GM18873 (cell line): ENCODE results near the gene CELF5.

Source experiments
- ATAC-seq: cut with Tn5 transposase; IDR thresholded peaks from one replicate; pipeline ENCODE4 v1.9.1; 2021; ENCODE audit warnings: mild to moderate bottlenecking, moderate library complexity, moderate number of reproducible peaks; ENCODE audit not compliant: unreplicated experiment, low FRiP score

Gene CELF5

DNA sequence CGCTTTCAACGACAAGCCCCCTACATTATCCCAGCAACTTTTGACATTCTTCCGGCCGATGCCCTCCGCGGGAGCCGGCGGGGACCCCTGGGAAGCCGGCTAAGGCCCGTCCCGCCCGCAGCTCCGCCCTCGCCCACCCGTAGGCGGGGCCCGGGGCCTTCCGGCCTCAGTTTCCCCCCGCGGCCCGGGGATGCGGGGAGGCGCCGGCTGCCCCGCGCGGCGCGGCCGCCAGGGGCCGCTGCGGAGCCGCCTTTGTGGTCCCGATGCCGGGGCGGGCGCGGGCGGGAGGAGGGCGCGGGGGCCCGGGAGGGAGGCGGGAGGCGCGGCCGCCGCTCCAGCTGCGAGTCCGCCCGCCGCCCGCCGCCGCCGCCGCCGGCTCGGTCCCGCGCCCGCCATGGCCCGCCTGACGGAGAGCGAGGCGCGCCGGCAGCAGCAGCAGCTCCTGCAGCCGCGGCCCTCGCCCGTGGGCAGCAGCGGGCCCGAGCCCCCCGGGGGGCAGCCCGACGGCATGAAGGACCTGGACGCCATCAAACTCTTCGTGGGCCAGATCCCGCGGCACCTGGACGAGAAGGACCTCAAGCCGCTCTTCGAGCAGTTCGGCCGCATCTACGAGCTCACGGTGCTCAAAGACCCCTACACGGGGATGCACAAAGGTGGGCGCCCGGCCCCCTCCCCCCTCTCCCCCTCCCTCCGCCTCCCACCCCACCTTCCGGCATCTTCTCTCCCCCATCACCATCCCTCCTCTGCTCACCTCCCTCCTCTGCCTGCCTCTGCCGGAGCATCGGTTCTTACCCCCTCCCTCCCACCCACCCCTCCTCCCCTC, at the start of gene CELF5:
CELF5 (plus strand) TSS at position 316 of the 823 bp plus-strand sequence; CDS start at position 395, 79 bp downstream.
- ATAC-seq, result no peak

DNA sequence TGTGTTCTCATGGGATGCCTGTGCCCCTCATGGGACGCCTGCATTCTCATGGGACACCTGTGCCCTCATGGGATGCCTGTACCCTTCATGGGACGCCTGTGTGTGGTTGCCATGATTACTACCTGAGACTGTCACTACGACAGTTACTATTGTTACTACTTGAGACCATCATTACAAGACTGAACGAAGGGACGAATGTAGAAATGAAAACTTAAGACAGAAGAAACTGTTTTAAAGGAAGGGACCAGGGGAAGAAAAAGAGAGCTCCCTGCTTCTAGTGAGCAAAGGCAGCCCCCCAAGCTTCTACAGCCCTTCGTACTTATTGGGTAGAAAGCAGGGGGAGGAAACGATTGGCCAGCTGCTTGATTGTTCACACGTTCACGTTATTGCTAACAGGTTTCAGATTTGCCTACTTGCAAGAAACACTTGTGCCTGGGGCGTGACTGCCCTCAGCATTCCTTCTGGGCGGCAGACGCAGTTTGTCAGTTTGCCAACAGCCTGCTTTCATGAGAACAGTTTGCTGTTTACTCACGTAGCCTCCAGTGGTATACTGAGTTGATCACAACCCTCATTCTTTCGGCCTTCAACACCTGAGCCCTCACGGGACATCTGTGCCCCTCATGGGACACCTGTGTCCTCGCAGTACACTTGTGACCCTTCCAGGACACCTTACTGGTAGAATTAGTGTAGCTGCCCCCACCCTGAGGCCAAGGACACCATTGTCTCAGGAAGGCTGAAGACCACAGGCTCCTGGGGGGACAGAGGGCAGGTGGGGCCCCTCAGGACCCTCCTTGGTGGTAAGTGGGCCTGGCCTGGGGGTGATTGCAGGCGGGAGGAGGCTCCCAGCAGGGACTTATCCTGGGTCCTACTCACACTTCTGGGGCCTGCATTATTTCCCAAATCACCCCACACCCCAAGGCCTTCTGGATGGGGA, 48.4 kb upstream of the CELF5 start:
- ATAC-seq, result no peak

DNA sequence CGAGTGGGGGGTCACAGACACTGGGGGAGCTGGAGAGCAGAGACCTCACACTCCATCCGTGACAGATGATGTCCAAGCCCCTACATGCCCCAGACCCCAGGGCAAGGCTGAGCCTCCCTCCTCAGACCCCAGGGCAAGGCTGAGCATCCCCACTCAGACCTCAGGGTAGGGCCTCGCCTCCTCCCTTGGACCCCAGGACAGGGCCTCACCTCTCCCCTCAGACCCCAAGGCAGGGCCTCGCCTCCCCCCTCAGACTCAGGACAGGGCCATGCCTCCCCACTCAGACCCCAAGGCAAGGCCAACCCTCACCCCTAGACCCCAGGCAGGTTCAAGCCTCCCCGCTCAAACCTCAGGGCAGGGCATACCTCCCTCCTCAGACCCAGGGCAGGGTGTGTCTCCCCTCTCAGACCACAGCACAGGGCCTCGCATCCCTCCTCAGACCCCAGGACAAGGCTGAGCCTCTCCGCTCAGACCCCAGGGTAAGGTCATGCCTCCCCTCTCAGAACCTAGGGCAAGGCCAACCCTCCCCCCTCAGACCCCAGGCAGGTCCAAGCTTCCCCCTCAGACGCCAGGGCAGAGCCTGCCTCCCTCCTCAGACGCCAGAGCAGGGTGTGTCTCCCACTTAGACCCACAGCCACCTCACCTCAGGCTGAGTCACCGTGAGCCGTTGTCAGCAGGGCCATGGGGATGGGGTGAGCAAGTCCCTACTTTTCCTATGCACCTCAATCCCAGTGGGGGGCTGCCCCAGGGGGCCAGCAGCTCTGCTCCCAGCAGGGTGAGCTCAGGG, 47.6 kb upstream of the CELF5 start:
- no peak for ATAC-seq

DNA sequence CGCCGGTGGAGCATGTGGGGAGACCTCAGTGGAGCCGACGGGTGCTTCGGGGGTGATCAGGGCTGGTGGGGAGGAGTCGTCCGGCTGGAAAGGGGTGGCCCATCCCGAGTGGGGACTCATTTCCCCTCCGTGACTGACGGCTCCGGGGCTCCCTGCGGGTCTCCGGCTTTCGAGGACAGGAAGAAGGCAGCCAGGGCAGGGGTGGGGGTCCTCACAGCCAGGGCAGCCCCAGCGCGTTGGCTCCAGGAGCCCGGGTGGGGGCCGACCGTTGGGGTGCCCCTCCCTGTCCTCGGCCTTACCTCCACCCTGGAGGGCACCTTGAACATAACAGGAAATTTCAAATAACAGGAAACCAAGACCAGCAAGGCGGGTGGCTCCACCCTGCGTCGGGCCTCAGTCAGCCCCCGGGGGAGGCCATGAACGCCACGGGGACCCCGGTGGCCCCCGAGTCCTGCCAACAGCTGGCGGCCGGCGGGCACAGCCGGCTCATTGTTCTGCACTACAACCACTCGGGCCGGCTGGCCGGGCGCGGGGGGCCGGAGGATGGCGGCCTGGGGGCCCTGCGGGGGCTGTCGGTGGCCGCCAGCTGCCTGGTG, 46.0 kb upstream of the CELF5 start, which contains the start of gene S1PR4:
S1PR4 (plus strand) TSS at position 393 of the 596 bp plus-strand sequence; CDS start at position 417, 24 bp downstream.
- ATAC-seq, result no peak

DNA sequence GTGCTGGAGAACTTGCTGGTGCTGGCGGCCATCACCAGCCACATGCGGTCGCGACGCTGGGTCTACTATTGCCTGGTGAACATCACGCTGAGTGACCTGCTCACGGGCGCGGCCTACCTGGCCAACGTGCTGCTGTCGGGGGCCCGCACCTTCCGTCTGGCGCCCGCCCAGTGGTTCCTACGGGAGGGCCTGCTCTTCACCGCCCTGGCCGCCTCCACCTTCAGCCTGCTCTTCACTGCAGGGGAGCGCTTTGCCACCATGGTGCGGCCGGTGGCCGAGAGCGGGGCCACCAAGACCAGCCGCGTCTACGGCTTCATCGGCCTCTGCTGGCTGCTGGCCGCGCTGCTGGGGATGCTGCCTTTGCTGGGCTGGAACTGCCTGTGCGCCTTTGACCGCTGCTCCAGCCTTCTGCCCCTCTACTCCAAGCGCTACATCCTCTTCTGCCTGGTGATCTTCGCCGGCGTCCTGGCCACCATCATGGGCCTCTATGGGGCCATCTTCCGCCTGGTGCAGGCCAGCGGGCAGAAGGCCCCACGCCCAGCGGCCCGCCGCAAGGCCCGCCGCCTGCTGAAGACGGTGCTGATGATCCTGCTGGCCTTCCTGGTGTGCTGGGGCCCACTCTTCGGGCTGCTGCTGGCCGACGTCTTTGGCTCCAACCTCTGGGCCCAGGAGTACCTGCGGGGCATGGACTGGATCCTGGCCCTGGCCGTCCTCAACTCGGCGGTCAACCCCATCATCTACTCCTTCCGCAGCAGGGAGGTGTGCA, 45.3 kb upstream of the CELF5 start:
- no peak for ATAC-seq

DNA sequence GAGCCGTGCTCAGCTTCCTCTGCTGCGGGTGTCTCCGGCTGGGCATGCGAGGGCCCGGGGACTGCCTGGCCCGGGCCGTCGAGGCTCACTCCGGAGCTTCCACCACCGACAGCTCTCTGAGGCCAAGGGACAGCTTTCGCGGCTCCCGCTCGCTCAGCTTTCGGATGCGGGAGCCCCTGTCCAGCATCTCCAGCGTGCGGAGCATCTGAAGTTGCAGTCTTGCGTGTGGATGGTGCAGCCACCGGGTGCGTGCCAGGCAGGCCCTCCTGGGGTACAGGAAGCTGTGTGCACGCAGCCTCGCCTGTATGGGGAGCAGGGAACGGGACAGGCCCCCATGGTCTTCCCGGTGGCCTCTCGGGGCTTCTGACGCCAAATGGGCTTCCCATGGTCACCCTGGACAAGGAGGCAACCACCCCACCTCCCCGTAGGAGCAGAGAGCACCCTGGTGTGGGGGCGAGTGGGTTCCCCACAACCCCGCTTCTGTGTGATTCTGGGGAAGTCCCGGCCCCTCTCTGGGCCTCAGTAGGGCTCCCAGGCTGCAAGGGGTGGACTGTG, 44.6 kb upstream of the CELF5 start:
- no peak for ATAC-seq

DNA sequence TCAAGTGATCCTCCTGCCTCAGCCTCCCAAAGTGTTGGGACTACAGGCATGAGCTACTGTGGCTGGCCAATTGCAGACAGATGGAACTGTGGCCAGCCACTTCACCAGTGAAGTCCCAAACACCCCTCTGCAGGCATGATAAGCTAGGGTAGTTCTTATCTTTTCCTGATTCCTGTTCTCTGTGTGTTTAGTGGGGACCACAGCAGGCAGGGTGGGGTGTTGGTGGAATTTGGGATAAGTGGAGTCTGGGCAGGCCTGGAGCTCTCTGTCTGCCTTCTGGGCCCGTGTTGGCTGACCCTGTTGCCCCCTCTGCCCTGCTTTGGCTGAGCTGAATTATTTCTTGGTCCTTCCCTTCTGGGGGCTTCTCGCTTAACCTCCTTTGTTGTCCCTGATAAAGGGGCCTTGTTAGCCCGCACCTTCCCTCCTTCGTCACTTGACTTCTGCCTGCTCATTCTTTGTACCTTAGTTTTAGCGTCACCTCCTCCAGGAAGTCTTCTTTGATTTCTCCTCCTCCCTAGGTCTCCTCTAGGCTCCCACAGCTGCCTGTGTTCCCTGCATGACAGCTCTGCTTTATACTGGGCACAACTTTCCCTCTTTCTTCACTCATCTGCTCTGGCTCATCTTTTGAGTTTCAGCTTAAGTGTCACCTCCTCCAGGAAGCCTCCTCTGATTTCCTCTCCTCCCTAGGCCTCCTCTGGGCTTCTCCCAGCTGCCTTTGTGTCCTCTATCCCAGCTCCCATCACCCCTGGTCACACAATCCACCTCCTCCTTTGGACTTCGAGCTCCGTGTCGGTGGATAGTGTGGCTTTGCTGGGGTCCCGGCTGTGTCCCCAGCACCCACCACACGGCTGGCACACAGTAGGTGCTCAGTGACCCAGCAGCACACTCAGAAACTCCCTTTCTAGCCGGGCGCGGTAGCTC, 40.5 kb upstream of the CELF5 start:
- no peak for ATAC-seq

DNA sequence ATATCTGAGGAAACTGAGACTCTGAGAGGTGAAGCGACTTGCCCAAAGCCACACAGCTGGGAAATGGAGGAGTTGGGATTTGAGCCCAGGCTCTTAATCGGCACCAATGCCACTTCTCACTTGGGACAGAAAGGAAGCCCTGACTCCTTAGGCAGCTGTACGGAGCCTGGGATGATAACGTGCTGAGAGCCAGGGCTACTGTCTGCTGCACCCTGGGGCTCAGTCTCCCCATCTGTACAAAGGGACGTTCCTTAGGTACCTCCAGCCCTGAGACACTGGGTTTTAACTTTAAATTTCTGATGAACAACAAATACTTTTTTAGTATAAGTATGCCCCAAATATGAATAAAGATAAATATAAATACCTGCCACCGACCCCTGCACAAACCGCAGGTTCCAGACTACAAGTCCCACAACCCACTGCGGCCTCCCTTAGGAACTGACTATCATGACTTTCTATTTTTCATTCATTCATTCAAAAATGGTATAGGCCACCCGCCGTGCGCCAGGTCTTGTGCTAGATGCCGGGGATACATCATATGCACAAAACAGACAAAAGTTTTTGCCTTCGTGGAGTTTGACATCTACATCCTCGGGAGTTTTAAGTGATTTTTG, 39.5 kb upstream of the CELF5 start:
- ATAC-seq, result peak; percentile 12

DNA sequence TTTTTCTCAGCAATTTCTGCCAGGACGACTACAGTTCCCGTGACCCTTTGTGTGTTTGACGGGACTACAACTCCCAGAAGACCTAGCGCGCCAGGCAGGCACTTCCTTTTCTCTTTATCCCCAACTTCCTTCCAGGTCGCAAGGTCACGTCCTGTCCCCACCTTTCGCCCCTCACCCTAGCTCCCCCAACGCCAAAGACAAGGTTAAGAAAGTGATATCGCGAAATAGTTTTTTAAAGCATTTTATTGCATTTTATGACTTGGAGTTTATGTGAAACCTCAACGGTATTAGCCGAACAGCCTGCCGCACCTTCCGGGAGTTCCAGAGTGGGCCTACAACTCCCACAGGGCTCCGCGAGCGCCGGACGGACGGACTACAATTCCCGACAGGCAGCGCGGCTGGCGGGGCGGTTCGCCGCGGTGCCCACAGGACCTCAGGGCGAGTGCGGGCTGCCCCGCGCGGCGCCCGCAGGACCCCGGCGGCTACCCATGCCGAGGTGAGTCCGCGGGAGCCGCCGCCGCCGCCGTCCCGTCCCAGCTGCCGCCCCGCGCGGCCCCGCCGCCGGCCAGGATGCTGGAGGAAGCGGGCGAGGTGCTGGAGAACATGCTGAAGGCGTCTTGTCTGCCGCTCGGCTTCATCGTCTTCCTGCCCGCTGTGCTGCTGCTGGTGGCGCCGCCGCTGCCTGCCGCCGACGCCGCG, 38.9 kb upstream of the CELF5 start, which contains the start of gene NCLN:
NCLN (plus strand) TSS at position 470 of the 699 bp plus-strand sequence; CDS start at position 571, 101 bp downstream.
- ATAC-seq, result peak; percentile 61

DNA sequence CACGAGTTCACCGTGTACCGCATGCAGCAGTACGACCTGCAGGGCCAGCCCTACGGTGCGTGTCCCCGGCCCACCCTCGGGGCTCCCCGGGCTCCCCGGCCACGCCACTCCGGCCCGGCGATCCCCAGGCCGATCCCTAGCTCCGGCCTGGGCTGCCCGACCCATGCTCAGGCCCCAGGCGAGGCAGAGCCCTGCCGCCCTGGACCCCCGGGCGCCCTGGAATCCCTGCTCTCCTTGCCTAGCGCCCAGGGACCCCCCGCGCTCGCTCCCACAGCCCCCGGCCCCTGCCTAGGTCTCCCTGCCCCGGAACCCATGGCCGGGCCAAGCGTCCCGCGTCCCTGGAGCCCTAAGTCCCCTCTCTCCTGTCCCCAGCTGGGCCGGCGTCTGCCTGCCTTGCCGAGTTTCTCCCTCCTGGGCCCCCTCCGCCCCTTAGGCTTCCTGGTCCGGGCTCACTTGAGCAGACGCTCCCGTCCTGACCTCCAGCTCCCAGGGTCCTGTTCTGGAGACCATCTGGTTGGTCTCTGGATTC, 38.2 kb upstream of the CELF5 start:
- no peak for ATAC-seq

DNA sequence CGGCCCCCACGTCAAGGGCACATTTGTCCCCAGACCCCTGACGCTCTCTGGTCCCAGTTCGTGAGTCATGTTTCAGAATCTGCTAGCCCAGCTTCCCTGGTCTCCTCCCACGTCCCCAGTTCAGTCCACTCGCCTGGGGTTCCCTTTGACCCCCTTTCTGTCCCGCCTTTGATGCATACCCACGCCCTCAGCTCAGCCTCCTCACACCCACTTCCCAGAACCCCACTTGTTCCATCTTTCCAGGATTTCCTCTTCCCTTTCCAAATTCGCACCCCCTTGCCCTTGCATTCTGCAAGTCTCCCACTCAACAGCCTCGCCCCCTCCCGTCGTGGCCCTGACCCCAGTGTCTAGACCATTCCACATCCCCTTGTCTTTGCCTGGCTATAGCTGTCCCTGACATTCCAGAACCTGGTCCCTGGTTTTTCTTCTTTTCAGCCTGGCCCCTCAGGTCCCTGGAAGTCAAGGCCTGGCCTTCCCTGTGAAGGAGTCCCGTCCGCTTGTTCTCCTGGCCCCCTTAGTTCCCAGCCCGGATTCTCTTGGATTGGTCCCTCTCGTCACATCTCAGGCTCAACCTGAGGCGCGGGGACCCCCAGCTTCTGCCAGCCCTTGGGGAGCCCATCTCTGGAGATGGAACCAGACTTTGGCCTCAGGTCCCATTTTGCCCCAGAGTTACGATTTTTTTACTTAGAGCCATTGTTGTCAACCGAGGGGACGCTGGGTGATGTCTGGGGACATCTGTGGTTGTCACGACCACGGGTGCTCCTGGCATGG, 37.4 kb upstream of the CELF5 start:
- ATAC-seq, result no peak

DNA sequence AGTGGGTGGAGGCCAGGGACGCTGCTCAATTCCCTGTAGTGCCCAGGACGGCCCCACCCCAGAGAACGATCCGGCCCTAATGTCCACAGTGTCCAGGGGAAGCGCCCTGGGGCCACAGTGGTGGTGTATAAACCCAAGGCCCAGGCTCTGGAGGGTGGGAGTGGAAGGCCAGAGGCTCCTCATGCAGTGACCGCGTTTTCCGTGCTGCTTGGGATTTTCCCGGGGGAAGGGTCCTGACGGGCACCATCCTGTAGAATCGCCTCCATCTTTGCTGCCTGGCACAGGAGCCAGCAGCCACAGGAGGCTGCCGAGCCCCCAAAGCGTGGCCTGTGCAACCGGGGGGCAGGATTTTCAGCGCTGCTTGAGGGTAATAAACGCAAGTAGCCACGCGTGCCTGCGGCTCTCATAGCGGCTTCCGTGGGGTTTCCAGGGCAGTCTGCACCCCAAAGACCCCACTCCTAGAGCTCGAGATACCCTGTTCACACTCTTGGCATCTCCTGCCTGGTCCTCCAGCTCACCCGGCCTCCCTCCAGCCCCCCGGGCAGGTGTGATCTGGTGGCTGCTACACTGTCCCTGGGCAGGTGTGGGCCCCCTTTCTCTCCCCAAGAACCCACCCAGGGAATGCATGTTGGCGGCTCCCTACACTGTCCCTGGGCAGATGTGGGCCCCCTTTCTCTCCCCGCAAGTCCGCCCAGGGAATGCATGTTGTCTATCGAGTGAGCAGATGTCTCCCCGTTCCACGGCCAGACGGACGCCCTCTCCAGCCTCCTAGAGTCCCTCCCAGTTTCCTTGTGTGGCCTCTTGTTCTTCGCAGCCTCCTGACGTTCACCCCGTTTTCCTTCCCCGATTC, 36.6 kb upstream of the CELF5 start:
- ATAC-seq, result no peak

DNA sequence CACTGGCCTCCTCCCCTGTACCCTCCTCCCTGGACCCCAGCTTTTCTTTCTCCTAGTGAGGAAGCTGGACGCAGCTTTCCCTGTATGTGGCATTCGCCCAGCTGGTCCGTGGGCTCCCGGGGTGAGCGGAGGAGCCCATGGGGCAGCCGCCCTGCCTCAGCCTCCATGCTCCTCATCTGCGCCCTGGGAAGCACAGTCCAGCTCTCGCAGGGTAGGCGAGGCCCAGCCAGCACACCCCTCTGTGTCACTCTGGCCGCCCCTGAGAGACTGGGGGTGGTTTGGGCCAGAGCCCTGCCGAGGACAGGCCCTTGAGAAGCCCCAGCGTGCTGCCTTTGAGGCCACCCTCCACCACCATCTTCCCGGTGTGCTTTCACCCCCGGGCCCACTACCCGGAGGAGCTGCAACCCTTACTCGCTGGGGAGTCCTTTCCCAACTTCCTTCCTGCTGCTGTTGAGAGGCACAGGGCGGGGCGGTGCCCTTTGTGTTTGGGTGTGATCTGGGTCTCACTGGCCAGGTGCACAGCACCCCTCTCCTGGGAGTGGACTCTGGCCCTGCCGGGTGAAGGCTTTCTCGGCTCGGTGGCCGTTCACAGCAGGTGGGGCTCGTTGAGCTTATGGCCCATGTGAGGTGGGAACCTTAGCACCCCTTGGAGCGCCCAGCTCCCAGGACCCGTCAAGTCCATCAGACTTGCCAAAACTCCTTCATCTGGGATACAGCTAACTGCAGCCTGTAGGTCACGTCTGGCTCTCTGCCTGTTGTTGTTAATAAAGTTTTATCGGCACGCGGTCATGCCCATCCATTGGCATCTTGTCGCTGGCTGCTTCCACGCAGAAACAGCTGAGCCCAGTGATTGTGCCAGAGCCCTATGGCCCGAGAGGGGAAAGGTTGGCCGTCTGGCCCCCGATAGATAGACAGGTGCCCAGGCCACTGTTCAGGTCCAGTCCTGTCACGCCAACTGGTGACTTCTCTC, 35.5 kb upstream of the CELF5 start:
- ATAC-seq, result no peak
